ENCODE results near the gene MRGPRX2. TPM values are rescaled to one million over a fixed set of nuclear protein-coding genes. Genes with fewer than 3 reads are reported as not detected.

MRGPRX2 gene
- total RNA-seq, 8 experiments from 2014 or later: 0.38 TPM; not detected in 7

GRCh38 chr11:19089421-19089820 lies 28.9 kb upstream of the MRGPRX2 start:
- Histone ChIP-seq H3K4me3 (no peak overlapping the region), H3K27ac (no peak overlapping the region), H3K4me1 (replicated peaks in 1 of 2) (no peaks in the 10 kb centered on the region)
- ATAC-seq (replicated peaks in 6 of 8): no peak
- 100% methylated on average over 1 of the region's 5 CpGs; no CpG with 5 or more reads in 8 of the 10 experiments for WGBS, 10 experiments
- in situ Hi-C loops (cut with MboI; ENCODE audit: low pct_unique_long_range_greater_than_20kb in 2 of 9, low sequenced_read_pairs in 9 of 9, unreplicated experiment in 9 of 9): loop anchor here in 5 of 9 experiments (25.0 kb wide), 4 partner anchors 448 to 798 kb away; no protein-coding TSS in a partner anchor

- WGBS, 10 experiments: 17 to 100% (median 61%) methylated on average over 1 to 4 of the region's 4 CpGs; no CpG with 5 or more reads in 1 of the 10 experiments
- no peak overlapping the region for H3K4me3 ChIP-seq
- no peak overlapping the region for H3K27ac ChIP-seq
- no peaks in the 10 kb centered on the region for H3K4me1 ChIP-seq (replicated peaks in 1 of 2)
- no peak for ATAC-seq (replicated peaks in 6 of 8)
- in situ Hi-C loops (cut with MboI; ENCODE audit: low pct_unique_long_range_greater_than_20kb in 2 of 9, low sequenced_read_pairs in 9 of 9, unreplicated experiment in 9 of 9): loop anchor here in 5 of 9 experiments (25.0 kb wide), 4 partner anchors 449 to 799 kb away; no protein-coding TSS in a partner anchor
Measured at GRCh38 chr11:19088791-19089190, 28.3 kb upstream of the MRGPRX2 start.

- Histone ChIP-seq H3K4me3 (no peak overlapping the region), H3K27ac (no peak overlapping the region), H3K4me1 (replicated peaks in 1 of 2) (no peaks in the 10 kb centered on the region)
- WGBS, 10 experiments: 4 to 100% (median 69%) methylated on average over 3 to 8 of the region's 8 CpGs; no CpG with 5 or more reads in 2 of the 10 experiments
- ATAC-seq (replicated peaks in 6 of 8): no peak
- in situ Hi-C loops (cut with MboI; ENCODE audit: low pct_unique_long_range_greater_than_20kb in 2 of 9, low sequenced_read_pairs in 9 of 9, unreplicated experiment in 9 of 9): loop anchor here in 5 of 9 experiments (25.0 kb wide), 4 partner anchors 450 to 800 kb away; no protein-coding TSS in a partner anchor
Measured at GRCh38 chr11:19087658-19088057, 27.1 kb upstream of the MRGPRX2 start.

- in situ Hi-C loops (cut with MboI; ENCODE audit: low pct_unique_long_range_greater_than_20kb in 2 of 9, low sequenced_read_pairs in 9 of 9, unreplicated experiment in 9 of 9): loop anchor here in 5 of 9 experiments (25.0 kb wide), 4 partner anchors 453 to 803 kb away; no protein-coding TSS in a partner anchor
- Histone ChIP-seq H3K4me1 (replicated peaks in 1 of 2) (peaks cover 0 to 2% of the 10 kb centered on the region in 2 donors), H3K4me3 (no peak overlapping the region), H3K27ac (no peak overlapping the region)
- no peak for ATAC-seq (replicated peaks in 6 of 8)
- WGBS, 10 experiments: 6 to 85% (median 65%) methylated on average over 2 to 5 of the region's 5 CpGs
Measured at GRCh38 chr11:19084661-19085315, 24.3 kb upstream of the MRGPRX2 start.

- Histone ChIP-seq H3K4me1 (replicated peaks in 1 of 2) (peaks cover 0 to 6% of the 10 kb centered on the region in 2 donors), H3K27ac (no peak overlapping the region), H3K4me3 (no peak overlapping the region)
- no peak for ATAC-seq (replicated peaks in 6 of 8)
- in situ Hi-C loops (cut with MboI; ENCODE audit: low pct_unique_long_range_greater_than_20kb in 2 of 9, low sequenced_read_pairs in 9 of 9, unreplicated experiment in 9 of 9): loop anchor here in 5 of 9 experiments (25.0 kb wide), 4 partner anchors 454 to 804 kb away; no protein-coding TSS in a partner anchor
- 20 to 100% (median 83%) methylated on average over 1 of the region's 1 CpG; no CpG with 5 or more reads in 5 of the 10 experiments for WGBS, 10 experiments
Measured at GRCh38 chr11:19083166-19083565, 22.6 kb upstream of the MRGPRX2 start.

GRCh38 chr11:19080579-19080993 lies 20.1 kb upstream of the MRGPRX2 start:
- Histone ChIP-seq H3K4me1 (replicated peaks in 1 of 2) (peaks cover 0 to 6% of the 10 kb centered on the region in 2 donors), H3K4me3 (no peak overlapping the region), H3K27ac (no peak overlapping the region)
- ATAC-seq (replicated peaks in 6 of 8): peak in 3 of 8 experiments; percentile 34 to 57 (median 46)
- in situ Hi-C loops (cut with MboI; ENCODE audit: low pct_unique_long_range_greater_than_20kb in 2 of 9, low sequenced_read_pairs in 9 of 9, unreplicated experiment in 9 of 9): loop anchor here in 5 of 9 experiments (25.0 kb wide), 4 partner anchors 457 to 807 kb away; no protein-coding TSS in a partner anchor
- 4 to 93% (median 70%) methylated on average over 2 to 6 of the region's 6 CpGs; no CpG with 5 or more reads in 3 of the 10 experiments for WGBS, 10 experiments

DNA sequence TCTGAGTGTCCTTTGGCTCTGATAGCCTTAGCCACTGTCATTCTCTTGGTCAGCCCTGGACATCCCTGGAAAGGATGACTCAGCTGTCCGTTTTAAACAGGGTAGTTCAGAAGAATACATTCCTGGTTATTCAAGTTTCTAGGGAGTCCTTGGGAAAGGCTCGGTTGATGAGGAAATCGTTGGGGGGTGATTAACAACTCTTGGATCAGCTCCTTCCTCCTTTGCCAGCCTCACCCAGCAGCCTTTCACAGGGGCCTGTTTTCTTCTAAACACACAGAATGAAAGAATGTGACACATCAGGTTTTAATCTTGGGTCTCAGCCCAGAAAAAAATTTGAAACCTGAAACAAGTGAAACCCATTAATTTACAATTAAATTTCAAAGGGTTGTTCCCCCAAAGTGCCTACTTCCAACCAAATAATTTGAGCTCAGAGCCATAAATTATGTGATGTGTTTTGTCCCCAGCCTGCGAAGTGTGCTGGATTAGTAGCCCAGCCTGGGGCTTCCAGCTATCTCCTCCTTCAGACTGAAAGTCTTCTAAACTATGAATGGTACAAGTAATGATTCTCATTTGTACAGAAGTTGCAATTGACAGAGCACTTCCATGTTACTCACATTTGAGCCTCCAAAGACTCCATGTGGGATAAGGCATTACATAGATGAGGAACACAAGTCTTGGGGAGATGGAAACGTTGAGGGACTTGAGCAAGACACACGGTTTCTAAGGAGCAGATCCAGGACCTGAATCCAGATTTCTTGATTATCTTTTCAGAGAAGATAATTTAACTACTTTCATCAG lies 19.3 kb upstream of the MRGPRX2 start:
- Histone ChIP-seq H3K27ac (no peak overlapping the region), H3K4me3 (no peak overlapping the region), H3K4me1 (replicated peaks in 1 of 2) (peaks cover 0 to 6% of the 10 kb centered on the region in 2 donors)
- 0 to 80% (median 48%) methylated on average over 1 to 6 of the region's 6 CpGs for WGBS, 10 experiments
- in situ Hi-C loops (cut with MboI; ENCODE audit: low pct_unique_long_range_greater_than_20kb in 2 of 9, low sequenced_read_pairs in 9 of 9, unreplicated experiment in 9 of 9): loop anchor here in 5 of 9 experiments (25.0 kb wide), 4 partner anchors 457 to 807 kb away; no protein-coding TSS in a partner anchor
- ATAC-seq (replicated peaks in 6 of 8): peak in 6 of 8 experiments; percentile 27 to 85 (median 80)

DNA sequence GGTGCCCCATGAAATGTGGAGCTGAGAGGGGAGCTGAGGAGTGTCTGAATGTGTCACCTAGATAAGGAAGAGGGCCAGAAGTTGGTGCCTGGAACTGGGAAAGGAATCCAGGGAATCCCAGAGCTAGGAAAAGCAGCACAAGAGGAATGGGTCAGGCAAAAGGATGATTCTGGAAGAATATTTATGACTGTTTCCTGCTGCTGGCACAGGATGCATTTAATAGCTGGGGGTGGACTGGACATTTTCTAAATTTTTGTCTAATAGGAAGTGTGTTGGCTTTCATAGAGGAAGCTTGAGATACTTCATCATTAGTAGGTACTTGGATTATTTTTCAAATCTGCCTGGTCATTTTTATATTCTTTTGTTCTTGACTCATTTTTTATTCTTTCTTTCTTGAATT lies 17.4 kb upstream of the MRGPRX2 start:
- no peak for ATAC-seq (replicated peaks in 6 of 8)
- in situ Hi-C loops (cut with MboI; ENCODE audit: low pct_unique_long_range_greater_than_20kb in 2 of 9, low sequenced_read_pairs in 9 of 9, unreplicated experiment in 9 of 9): loop anchor here in 5 of 9 experiments (25.0 kb wide), 4 partner anchors 459 to 809 kb away; no protein-coding TSS in a partner anchor
- Histone ChIP-seq H3K4me3 (no peak overlapping the region), H3K27ac (no peak overlapping the region), H3K4me1 (replicated peaks in 1 of 2) (peaks cover 0 to 6% of the 10 kb centered on the region in 2 donors)

- peaks cover 0 to 6% of the 10 kb centered on the region in 2 donors for H3K4me1 ChIP-seq (replicated peaks in 1 of 2)
- H3K27ac ChIP-seq: no peak overlapping the region
- WGBS, 10 experiments: 0 to 82% (median 55%) methylated on average over 2 to 9 of the region's 10 CpGs; no CpG with 5 or more reads in 1 of the 10 experiments
- in situ Hi-C loops (cut with MboI; ENCODE audit: low pct_unique_long_range_greater_than_20kb in 2 of 9, low sequenced_read_pairs in 9 of 9, unreplicated experiment in 9 of 9): loop anchor here in 5 of 9 experiments (25.0 kb wide), 4 partner anchors 460 to 810 kb away; no protein-coding TSS in a partner anchor
- no peak overlapping the region for H3K4me3 ChIP-seq
- ATAC-seq (replicated peaks in 6 of 8): peak; percentile 41 to 81 (median 57)
Measured at GRCh38 chr11:19076744-19077589, 16.4 kb upstream of the MRGPRX2 start.

DNA sequence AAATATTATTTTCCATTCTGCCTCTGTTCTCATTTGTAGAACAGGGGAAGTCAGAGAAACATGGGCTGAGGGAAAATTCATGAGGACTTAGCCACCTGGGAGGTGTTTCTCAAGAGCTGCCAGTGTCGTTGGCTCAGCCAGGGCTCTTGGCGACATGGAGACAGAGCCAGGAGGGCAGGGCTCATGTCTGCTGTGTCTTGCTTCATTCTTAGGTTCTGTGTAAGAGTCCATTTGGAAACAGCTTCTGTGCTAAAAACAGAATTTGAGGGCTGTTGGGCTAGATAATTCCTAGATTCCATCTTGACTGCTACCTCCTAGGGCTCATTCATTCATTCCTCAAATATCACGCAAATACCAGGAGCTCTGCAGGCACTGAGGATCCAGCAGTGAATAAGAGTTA lies 15.1 kb upstream of the MRGPRX2 start:
- 75 to 100% (median 94%) methylated on average over 2 to 3 of the region's 3 CpGs; no CpG with 5 or more reads in 6 of the 10 experiments for WGBS, 10 experiments
- ATAC-seq (replicated peaks in 6 of 8): no peak
- H3K4me3 ChIP-seq: no peak overlapping the region
- H3K27ac ChIP-seq: no peak overlapping the region
- H3K4me1 ChIP-seq (replicated peaks in 1 of 2): peaks cover 0 to 6% of the 10 kb centered on the region in 2 donors
- in situ Hi-C loops (cut with MboI; ENCODE audit: low pct_unique_long_range_greater_than_20kb in 2 of 9, low sequenced_read_pairs in 9 of 9, unreplicated experiment in 9 of 9): loop anchor here in 5 of 9 experiments (25.0 kb wide), 4 partner anchors 462 to 812 kb away; no protein-coding TSS in a partner anchor

GRCh38 chr11:19073454-19074415 lies 13.2 kb upstream of the MRGPRX2 start:
- no peak for ATAC-seq (replicated peaks in 6 of 8)
- in situ Hi-C loops (cut with MboI; ENCODE audit: low pct_unique_long_range_greater_than_20kb in 2 of 9, low sequenced_read_pairs in 9 of 9, unreplicated experiment in 9 of 9): loop anchor here in 5 of 9 experiments (25.0 kb wide), 5 partner anchors 164 to 1264 kb away; partner anchors contain the start of gene E2F8 (in 1 of the 5)
- Histone ChIP-seq H3K27ac (no peak overlapping the region), H3K4me1 (replicated peaks in 1 of 2) (no peaks in the 10 kb centered on the region), H3K4me3 (no peak overlapping the region)
- WGBS, 10 experiments: 29 to 93% (median 55%) methylated on average over 3 to 9 of the region's 10 CpGs
